ENCODE results near the gene SPECC1L. TPM values are rescaled to one million over a fixed set of nuclear protein-coding genes. Genes with fewer than 3 reads are reported as not detected.

The SPECC1L gene
- total RNA-seq, 1 experiment from 2014 or later = 41.3 TPM

GRCh38 chr22:24407884-24408283 lies 137.3 kb downstream of the SPECC1L start:
- Histone ChIP-seq H3K4me3 (no peak overlapping the region), H3K27me3 (no peaks in the 10 kb centered on the region), H3K36me3 (peaks cover 13% of the 10 kb centered on the region), H3K27ac (no peak overlapping the region), H3K4me1 (peaks cover 5% of the 10 kb centered on the region), H3K9me3 (replicated peaks) (no peaks in the 10 kb centered on the region)
- DNase-seq = no peak

GRCh38 chr22:24408630-24409029 lies 138.0 kb downstream of the SPECC1L start:
- 0 out of 2 replicates have a peak, but pooled peaks cover 2% of the 10 kb centered on the region for H3K4me1 ChIP-seq
- H3K4me3 ChIP-seq = no peak overlapping the region
- no peak for DNase-seq
- no peaks in the 10 kb centered on the region for H3K27me3 ChIP-seq
- H3K9me3 ChIP-seq (replicated peaks) = no peaks in the 10 kb centered on the region
- H3K27ac ChIP-seq = no peak overlapping the region
- peaks cover 13% of the 10 kb centered on the region for H3K36me3 ChIP-seq

- peaks cover 7% of the 10 kb centered on the region for H3K36me3 ChIP-seq
- no peak for DNase-seq
- 0 out of 2 replicates have a peak, but pooled peaks cover 2% of the 10 kb centered on the region for H3K4me1 ChIP-seq
- no peak overlapping the region for H3K4me3 ChIP-seq
- no peak overlapping the region for H3K27ac ChIP-seq
- no peaks in the 10 kb centered on the region for H3K27me3 ChIP-seq
- no peaks in the 10 kb centered on the region for H3K9me3 ChIP-seq (replicated peaks)
These were observed 139.1 kb downstream of the SPECC1L start for GRCh38 chr22:24409707-24410106.

- no peaks in the 10 kb centered on the region for H3K9me3 ChIP-seq (replicated peaks)
- H3K4me3 ChIP-seq = no peak overlapping the region
- DNase-seq = no peak
- H3K27me3 ChIP-seq = no peaks in the 10 kb centered on the region
- peaks cover 5% of the 10 kb centered on the region for H3K36me3 ChIP-seq
- H3K27ac ChIP-seq = no peak overlapping the region
- H3K4me1 ChIP-seq = 0 out of 2 replicates have a peak, but pooled peaks cover 2% of the 10 kb centered on the region
These were observed 139.7 kb downstream of the SPECC1L start for GRCh38 chr22:24410110-24410856.

- H3K36me3 ChIP-seq = peaks cover 4% of the 10 kb centered on the region; the same call in 1 of the 2 replicates
- DNase-seq = no peak
These were observed 140.8 kb downstream of the SPECC1L start for GRCh38 chr22:24411256-24412004.

GRCh38 chr22:24412274-24412673 lies 141.6 kb downstream of the SPECC1L start:
- H3K4me1 ChIP-seq = peaks cover 4% of the 10 kb centered on the region; the same call in 1 of the 2 replicates
- H3K9me3 ChIP-seq (replicated peaks) = no peaks in the 10 kb centered on the region
- H3K4me3 ChIP-seq = no peak overlapping the region
- H3K27ac ChIP-seq = no peak overlapping the region
- no peak for DNase-seq
- H3K27me3 ChIP-seq = no peaks in the 10 kb centered on the region
- H3K36me3 ChIP-seq = peaks cover 4% of the 10 kb centered on the region; the same call in 1 of the 2 replicates

More at GRCh38 chr22:24411256-24412004, 140.8 kb downstream of the SPECC1L start:
- Histone ChIP-seq H3K27ac (no peak overlapping the region), H3K4me1 (peaks cover 4% of the 10 kb centered on the region; the same call in 1 of the 2 replicates), H3K9me3 (replicated peaks) (no peaks in the 10 kb centered on the region), H3K4me3 (no peak overlapping the region), H3K27me3 (no peaks in the 10 kb centered on the region)

- Histone ChIP-seq H3K36me3 (peaks cover 4% of the 10 kb centered on the region; the same call in 1 of the 2 replicates), H3K9me3 (replicated peaks) (no peaks in the 10 kb centered on the region), H3K27me3 (no peaks in the 10 kb centered on the region)
These were observed 142.6 kb downstream of the SPECC1L start for GRCh38 chr22:24413271-24413670.

GRCh38 chr22:24413736-24414385 lies 143.2 kb downstream of the SPECC1L start:
- Histone ChIP-seq H3K4me3 (no peak overlapping the region), H3K9me3 (replicated peaks) (no peaks in the 10 kb centered on the region), H3K4me1 (peaks cover 4% of the 10 kb centered on the region; the same call in 1 of the 2 replicates), H3K36me3 (peaks cover 4% of the 10 kb centered on the region; the same call in 1 of the 2 replicates), H3K27me3 (no peaks in the 10 kb centered on the region), H3K27ac (no peak overlapping the region)
- DNase-seq = no peak

More at GRCh38 chr22:24413271-24413670, 142.6 kb downstream of the SPECC1L start:
- DNase-seq = no peak
- Histone ChIP-seq H3K4me3 (no peak overlapping the region), H3K4me1 (peaks cover 4% of the 10 kb centered on the region; the same call in 1 of the 2 replicates), H3K27ac (no peak overlapping the region)

- Histone ChIP-seq H3K36me3 (peaks cover 4% of the 10 kb centered on the region; the same call in 1 of the 2 replicates), H3K27me3 (no peaks in the 10 kb centered on the region), H3K4me1 (peaks cover 4% of the 10 kb centered on the region; the same call in 1 of the 2 replicates), H3K9me3 (replicated peaks) (no peaks in the 10 kb centered on the region), H3K27ac (no peak overlapping the region), H3K4me3 (no peak overlapping the region)
- DNase-seq = no peak
These were observed 143.9 kb downstream of the SPECC1L start for GRCh38 chr22:24414523-24414922.

- no peak overlapping the region for H3K27ac ChIP-seq
- no peaks in the 10 kb centered on the region for H3K9me3 ChIP-seq (replicated peaks)
- peaks cover 4% of the 10 kb centered on the region; the same call in 1 of the 2 replicates for H3K4me1 ChIP-seq
- DNase-seq = no peak
- H3K4me3 ChIP-seq = no peak overlapping the region
- H3K36me3 ChIP-seq = peaks cover 4% of the 10 kb centered on the region; the same call in 1 of the 2 replicates
- no peaks in the 10 kb centered on the region for H3K27me3 ChIP-seq
These were observed 144.6 kb downstream of the SPECC1L start for GRCh38 chr22:24414984-24415945.

GRCh38 chr22:24416095-24416494 lies 145.5 kb downstream of the SPECC1L start:
- H3K27ac ChIP-seq = no peak overlapping the region
- H3K9me3 ChIP-seq (replicated peaks) = no peaks in the 10 kb centered on the region
- peaks cover 4% of the 10 kb centered on the region; the same call in 1 of the 2 replicates for H3K36me3 ChIP-seq
- peaks cover 4% of the 10 kb centered on the region; the same call in 1 of the 2 replicates for H3K4me1 ChIP-seq
- H3K27me3 ChIP-seq = no peaks in the 10 kb centered on the region
- no peak overlapping the region for H3K4me3 ChIP-seq
- no peak for DNase-seq

- Histone ChIP-seq H3K36me3 (peaks cover 4% of the 10 kb centered on the region; the same call in 1 of the 2 replicates), H3K27ac (no peak overlapping the region), H3K27me3 (no peaks in the 10 kb centered on the region), H3K4me1 (peaks cover 4% of the 10 kb centered on the region; the same call in 1 of the 2 replicates), H3K9me3 (replicated peaks) (no peaks in the 10 kb centered on the region), H3K4me3 (no peak overlapping the region)
- no peak for DNase-seq
These were observed 146.0 kb downstream of the SPECC1L start for GRCh38 chr22:24416611-24417010.

- Histone ChIP-seq H3K4me1 (peaks cover 4% of the 10 kb centered on the region; the same call in 1 of the 2 replicates), H3K4me3 (no peak overlapping the region), H3K9me3 (replicated peaks) (no peaks in the 10 kb centered on the region), H3K36me3 (peaks cover 4% of the 10 kb centered on the region; the same call in 1 of the 2 replicates), H3K27ac (no peak overlapping the region), H3K27me3 (no peaks in the 10 kb centered on the region)
- no peak for DNase-seq
These were observed 146.6 kb downstream of the SPECC1L start for GRCh38 chr22:24417200-24417599.
